Dendritic cell treated with granulocyte-macrophage colony-stimulating factor and Interleukin-4, amounts not matched to agents 40 ng/mL and 50 ng/mL, for 4 days (primary cell): ENCODE results near the gene SVBP.

Experiments used
- H3K27ac Mint-ChIP-seq: one replicate; pipeline ENCODE4 v1.8.0; 2022; ENCODE audit warnings: mild to moderate bottlenecking, mixed read lengths
- H3K27me3 Mint-ChIP-seq: one replicate; pipeline ENCODE4 v1.8.0; 2022; ENCODE audit warnings: mild to moderate bottlenecking, mixed read lengths
- H3K36me3 Mint-ChIP-seq: one replicate; pipeline ENCODE4 v1.8.0; 2022; ENCODE audit warnings: low read depth, mixed read lengths
- H3K4me1 Mint-ChIP-seq: one replicate; pipeline ENCODE4 v1.8.0; 2022; ENCODE audit warnings: low read depth, mixed read lengths
- H3K4me3 Mint-ChIP-seq: one replicate; pipeline ENCODE4 v1.8.0; 2022; ENCODE audit warnings: mild to moderate bottlenecking, moderate library complexity, mixed read lengths
- H3K9me3 Mint-ChIP-seq: one replicate; pipeline ENCODE4 v1.8.0; 2022; ENCODE audit warnings: mixed read lengths
- intact Hi-C: fragments of 100-400 bp; cut with micrococcal nuclease; formaldehyde crosslinking; loops from one replicate; pipeline ENCODE4 v1.15.0; 2022

Gene SVBP

DNA sequence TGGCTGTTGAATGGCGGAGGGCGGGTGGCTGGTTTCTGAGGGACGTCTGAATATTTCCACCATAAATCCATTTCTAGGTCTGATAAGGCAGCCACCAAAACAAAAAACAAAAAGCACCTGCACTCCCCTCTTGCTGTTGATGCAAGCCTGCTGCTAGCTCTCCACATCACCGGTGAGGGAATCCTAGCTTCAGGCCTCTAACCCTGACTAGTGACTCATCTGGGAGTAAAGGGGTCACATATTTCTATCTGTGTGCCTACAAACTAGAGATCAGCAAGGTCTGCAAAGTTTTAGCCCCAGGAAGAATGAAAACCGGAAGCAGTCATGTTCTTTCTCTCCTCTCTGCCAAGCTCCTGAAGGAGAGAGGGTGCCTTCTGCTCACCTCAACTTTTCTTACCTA is 10.6 kb downstream of the SVBP start:
- Mint-ChIP-seq H3K27me3 (no peaks in the 10 kb centered on the region), H3K27ac (no peak overlapping the region), H3K36me3 (peaks cover 28% of the 10 kb centered on the region), H3K4me1 (no peaks in the 10 kb centered on the region), H3K4me3 (no peak overlapping the region), H3K9me3 (no peaks in the 10 kb centered on the region)
- intact Hi-C loops = no loop called here

DNA sequence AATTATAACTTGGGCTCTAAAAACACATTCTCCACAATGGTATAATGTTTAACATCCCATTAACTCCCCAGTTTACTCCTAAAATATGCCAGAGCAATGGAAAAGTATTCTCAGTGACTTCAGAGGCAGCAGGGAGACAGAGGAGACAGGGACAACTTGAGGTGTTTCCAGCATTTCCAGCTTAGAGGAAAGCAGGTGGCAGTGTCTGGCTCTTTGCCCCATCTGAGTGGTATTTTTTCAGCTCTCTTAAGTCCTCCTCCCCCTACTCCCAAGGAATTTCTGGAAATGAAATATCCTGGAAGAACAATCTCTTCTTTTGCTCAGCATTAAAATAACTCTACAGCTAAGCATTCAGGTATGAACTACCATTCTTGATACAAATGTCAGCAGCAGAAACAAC is 11.0 kb downstream of the SVBP start:
- Mint-ChIP-seq H3K27ac (no peak overlapping the region), H3K4me3 (no peak overlapping the region), H3K4me1 (no peaks in the 10 kb centered on the region), H3K36me3 (peaks cover 28% of the 10 kb centered on the region), H3K27me3 (no peaks in the 10 kb centered on the region), H3K9me3 (no peaks in the 10 kb centered on the region)
- intact Hi-C loops = no loop called here

- H3K27me3 Mint-ChIP-seq = no peaks in the 10 kb centered on the region
Measured at GRCh38 chr1:42801832-42802473, 15.2 kb downstream of the SVBP start.

GRCh38 chr1:42797979-42798378 is 19.2 kb downstream of the SVBP start:
- Mint-ChIP-seq H3K36me3 (no peaks in the 10 kb centered on the region), H3K4me1 (no peaks in the 10 kb centered on the region), H3K4me3 (no peak overlapping the region), H3K9me3 (no peaks in the 10 kb centered on the region), H3K27ac (no peak overlapping the region), H3K27me3 (no peaks in the 10 kb centered on the region)
- intact Hi-C loops = no loop called here

More at GRCh38 chr1:42801832-42802473, 15.2 kb downstream of the SVBP start:
- Mint-ChIP-seq H3K27ac (no peak overlapping the region), H3K4me1 (no peaks in the 10 kb centered on the region), H3K36me3 (peaks cover 19% of the 10 kb centered on the region), H3K4me3 (no peak overlapping the region), H3K9me3 (no peaks in the 10 kb centered on the region)
- intact Hi-C loops = no loop called here

- H3K27ac Mint-ChIP-seq = no peak overlapping the region
- H3K9me3 Mint-ChIP-seq = no peaks in the 10 kb centered on the region
- no peaks in the 10 kb centered on the region for H3K4me1 Mint-ChIP-seq
- H3K36me3 Mint-ChIP-seq = no peaks in the 10 kb centered on the region
- no peak overlapping the region for H3K4me3 Mint-ChIP-seq
- no peaks in the 10 kb centered on the region for H3K27me3 Mint-ChIP-seq
- intact Hi-C loops = no loop called here
Measured at GRCh38 chr1:42797414-42797813, 19.8 kb downstream of the SVBP start.

- no peak overlapping the region for H3K4me3 Mint-ChIP-seq
- no peak overlapping the region for H3K27ac Mint-ChIP-seq
- intact Hi-C loops = no loop called here
- H3K27me3 Mint-ChIP-seq = no peaks in the 10 kb centered on the region
- no peaks in the 10 kb centered on the region for H3K4me1 Mint-ChIP-seq
- H3K36me3 Mint-ChIP-seq = no peaks in the 10 kb centered on the region
- H3K9me3 Mint-ChIP-seq = no peaks in the 10 kb centered on the region
Measured at GRCh38 chr1:42793824-42794223, 23.4 kb downstream of the SVBP start.

GRCh38 chr1:42788021-42788420 is 29.2 kb downstream of the SVBP start:
- peaks cover 14% of the 10 kb centered on the region for H3K36me3 Mint-ChIP-seq
- peaks cover 23% of the 10 kb centered on the region for H3K4me1 Mint-ChIP-seq
- intact Hi-C loops = no loop called here
- no peaks in the 10 kb centered on the region for H3K9me3 Mint-ChIP-seq
- H3K27me3 Mint-ChIP-seq = peaks cover 28% of the 10 kb centered on the region
- no peak overlapping the region for H3K27ac Mint-ChIP-seq
- H3K4me3 Mint-ChIP-seq = no peak overlapping the region

- H3K4me3 Mint-ChIP-seq = no peak overlapping the region
- no peak overlapping the region for H3K27ac Mint-ChIP-seq
- peaks cover 23% of the 10 kb centered on the region for H3K36me3 Mint-ChIP-seq
- intact Hi-C loops = no loop called here
- H3K27me3 Mint-ChIP-seq = peaks cover 28% of the 10 kb centered on the region
- H3K9me3 Mint-ChIP-seq = no peaks in the 10 kb centered on the region
- H3K4me1 Mint-ChIP-seq = peaks cover 28% of the 10 kb centered on the region
Measured at GRCh38 chr1:42786097-42786496, 31.1 kb downstream of the SVBP start.

GRCh38 chr1:42784946-42785693 is 32.1 kb downstream of the SVBP start, which contains the start of gene TMEM269:
TMEM269 (plus strand) TSS chr1:42784991; CDS start chr1:42789894, 4,903 bp downstream.
- H3K27ac Mint-ChIP-seq = no peak within 1 kb of the TSS
- H3K36me3 Mint-ChIP-seq = peaks cover 33% of the 10 kb centered on the region
- peaks cover 28% of the 10 kb centered on the region for H3K27me3 Mint-ChIP-seq
- peak within 1 kb of the TSS; percentile 68 for H3K4me3 Mint-ChIP-seq
- H3K4me1 Mint-ChIP-seq = peaks cover 28% of the 10 kb centered on the region
- no peaks in the 10 kb centered on the region for H3K9me3 Mint-ChIP-seq
- intact Hi-C loops = no loop called here

GRCh38 chr1:42784547-42784945 is 32.7 kb downstream of the SVBP start:
- Mint-ChIP-seq H3K9me3 (no peaks in the 10 kb centered on the region), H3K27me3 (peaks cover 28% of the 10 kb centered on the region), H3K27ac (no peak overlapping the region), H3K4me3 (no peak overlapping the region), H3K4me1 (peaks cover 28% of the 10 kb centered on the region), H3K36me3 (peaks cover 39% of the 10 kb centered on the region)
- intact Hi-C loops = no loop called here

- Mint-ChIP-seq H3K27me3 (peaks cover 28% of the 10 kb centered on the region), H3K4me1 (peaks cover 28% of the 10 kb centered on the region), H3K36me3 (peaks cover 53% of the 10 kb centered on the region), H3K9me3 (no peaks in the 10 kb centered on the region), H3K27ac (no peak overlapping the region), H3K4me3 (no peak overlapping the region)
- intact Hi-C loops = no loop called here
Measured at GRCh38 chr1:42783092-42783491, 34.1 kb downstream of the SVBP start.

DNA sequence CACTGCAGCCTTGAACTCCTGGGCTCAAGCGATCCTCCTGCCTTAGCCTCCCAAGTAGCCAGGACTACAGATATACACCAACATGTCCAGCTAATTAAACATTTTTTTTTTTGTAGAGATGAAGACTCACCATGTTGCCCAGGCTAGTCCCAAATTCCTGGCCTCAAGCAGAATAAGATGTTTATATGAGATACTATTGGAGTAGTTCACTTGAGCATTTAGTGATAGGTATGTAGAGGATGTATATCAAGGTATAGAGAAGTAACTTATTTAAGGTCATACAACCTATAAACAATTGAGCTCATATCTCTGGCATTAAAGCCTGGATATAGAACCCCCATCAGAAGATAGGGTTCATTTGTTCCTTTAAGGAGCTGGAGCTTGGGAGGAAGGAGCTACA is 37.0 kb downstream of the SVBP start:
- Mint-ChIP-seq H3K27me3 (peaks cover 12% of the 10 kb centered on the region), H3K36me3 (peaks cover 82% of the 10 kb centered on the region), H3K9me3 (no peaks in the 10 kb centered on the region), H3K27ac (no peak overlapping the region), H3K4me3 (no peak overlapping the region), H3K4me1 (peaks cover 20% of the 10 kb centered on the region)
- intact Hi-C loops = no loop called here

- Mint-ChIP-seq H3K27me3 (peaks cover 8% of the 10 kb centered on the region), H3K4me3 (no peak overlapping the region), H3K36me3 (peaks cover 86% of the 10 kb centered on the region), H3K9me3 (no peaks in the 10 kb centered on the region), H3K27ac (no peak overlapping the region), H3K4me1 (peaks cover 16% of the 10 kb centered on the region)
- intact Hi-C loops = loop anchor here (5.0 kb wide), 1 partner anchor 133 kb away; no protein-coding TSS in a partner anchor
Measured at GRCh38 chr1:42779725-42780124, 37.5 kb downstream of the SVBP start.

DNA sequence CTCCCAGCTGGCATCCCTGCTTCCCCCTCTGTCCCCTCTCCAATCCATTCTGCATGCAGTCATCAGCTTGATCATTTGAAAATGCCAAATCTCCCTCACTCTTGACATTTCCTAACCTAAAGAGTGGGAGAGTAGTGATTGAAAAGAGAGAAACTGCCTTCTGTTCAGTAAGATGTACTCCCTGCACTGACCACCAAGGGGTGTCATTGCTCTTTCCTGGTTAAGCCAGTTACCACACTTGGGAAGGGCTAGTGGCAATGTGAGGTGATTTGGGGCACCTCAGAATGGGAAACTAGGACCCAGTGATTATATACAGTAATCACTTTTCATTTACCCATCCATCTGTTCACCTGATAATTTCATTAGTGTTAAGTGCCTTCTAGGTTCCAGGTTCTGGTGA is 39.3 kb downstream of the SVBP start:
- intact Hi-C loops = loop anchor here (1.0 to 5.0 kb wide), 2 partner anchors 134 to 295 kb away; no protein-coding TSS in a partner anchor
- Mint-ChIP-seq H3K36me3 (peaks cover 91% of the 10 kb centered on the region), H3K4me1 (peaks cover 10% of the 10 kb centered on the region), H3K27me3 (no peaks in the 10 kb centered on the region), H3K4me3 (no peak overlapping the region), H3K27ac (no peak overlapping the region), H3K9me3 (no peaks in the 10 kb centered on the region)
